OCI-LY3 (cell line): Measurements from ENCODE around the gene SNX25.

Experiments
- H2AFZ ChIP-seq: fragments of 200-600, 300-600 bp; shearing (Covaris generic); 2 replicates; pipeline ENCODE4 v1.6.0; 2014; ENCODE audit warnings: antibody characterized with exemption, low read depth, low read length
- H3K27ac ChIP-seq: fragments of 200-600, 300-600 bp; sonication (generic); 2 replicates; pipeline ENCODE4 v1.5.1; 2014; ENCODE audit warnings: mild to moderate bottlenecking, low read length, moderate library complexity, mixed read lengths
- H3K27me3 ChIP-seq: fragments of 200-600, 300-600 bp; sonication (generic); 2 replicates; pipeline ENCODE4 v1.6.1; 2014; ENCODE audit warnings: low read depth, low read length, mixed read lengths
- H3K36me3 ChIP-seq: fragments of 200-600, 300-600 bp; sonication (generic); replicated peaks from 2 replicates; pipeline ENCODE3; 2014; ENCODE audit warnings: low read depth, low read length, mixed read lengths
- H3K4me1 ChIP-seq: fragments of 300-600, 200-600 bp; sonication (generic); 2 replicates; pipeline ENCODE4 v1.6.1; 2014; ENCODE audit warnings: low read length, mixed read lengths
- H3K4me2 ChIP-seq: fragments of 200-600, 300-600 bp; sonication (generic); 2 replicates; pipeline ENCODE4 v1.6.1; 2014; ENCODE audit warnings: low read length, mixed read lengths
- H3K4me3 ChIP-seq: fragments of 300-600, 200-600 bp; sonication (generic); 2 replicates; pipeline ENCODE4 v1.5.1; 2014; ENCODE audit warnings: antibody characterized with exemption, mild to moderate bottlenecking, low read length, moderate library complexity
- H3K79me2 ChIP-seq: fragments of 300-600, 200-600 bp; shearing (Covaris generic); 2 replicates; pipeline ENCODE4 v1.6.1; 2014; ENCODE audit warnings: mild to moderate bottlenecking, low read length, mixed read lengths
- H3K9ac ChIP-seq: fragments of 300-600, 200-600 bp; shearing (Covaris generic); 2 replicates; pipeline ENCODE4 v1.6.0; 2014; ENCODE audit warnings: mild to moderate bottlenecking, low read length, moderate library complexity
- H3K9me3 ChIP-seq: fragments of 200-600, 300-600 bp; shearing (Covaris generic); 2 replicates; pipeline ENCODE4 v1.6.1; 2014; ENCODE audit warnings: low read length, mixed read lengths; ENCODE audit not compliant: insufficient read depth
- H4K20me1 ChIP-seq: fragments of 200-600, 300-600 bp; sonication (generic); 2 replicates; pipeline ENCODE4 v1.6.1; 2016; ENCODE audit warnings: low read length, mixed read lengths; ENCODE audit not compliant: insufficient read depth
- EZH2phosphoT487 ChIP-seq: fragments of 200-600 bp; shearing (Covaris generic); IDR thresholded peaks from 2 replicates; pipeline ENCODE4 v1.6.1; 2018; ENCODE audit warnings: antibody characterized with exemption, mixed run types, low read depth
- TF ChIP-seq, protein P1 (sequence below): fragments of 200-600, 300-600 bp; sonication (generic); IDR thresholded peaks from 2 replicates; pipeline ENCODE4 v1.5.1; 2014; ENCODE audit warnings: antibody characterized with exemption, low read length, low read depth

The SNX25 gene

GRCh38 chr4:185221912-185222311 lies 12.5 kb downstream of the SNX25 start:
- H4K20me1 ChIP-seq, result peaks cover 55% of the 10 kb centered on the region

DNA sequence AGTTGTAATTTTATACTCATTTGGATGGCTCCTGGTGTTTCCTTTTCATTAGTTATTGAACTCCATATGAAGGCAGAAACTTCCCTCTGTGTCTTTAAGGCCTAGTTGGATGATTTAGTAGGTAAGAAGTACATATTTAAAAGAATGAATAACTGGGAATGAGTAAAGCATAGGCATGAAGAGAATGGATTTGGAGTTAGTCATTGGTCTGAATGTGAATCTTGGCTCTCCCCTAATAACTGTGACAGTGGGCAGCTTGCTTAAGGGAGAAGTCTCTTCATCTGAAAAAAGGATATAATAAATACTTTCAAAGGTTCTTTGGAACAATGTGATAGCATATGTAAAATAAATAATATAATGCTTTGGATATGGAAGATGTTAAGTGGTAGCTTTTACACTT lies 13.2 kb downstream of the SNX25 start:
- Histone ChIP-seq H3K9me3 (no peaks in the 10 kb centered on the region), H3K27me3 (no peaks in the 10 kb centered on the region), H3K4me2 (no peak overlapping the region), H3K4me1 (peaks cover 9% of the 10 kb centered on the region), H4K20me1 (peaks cover 57% of the 10 kb centered on the region), H2AFZ (no peak overlapping the region), H3K36me3 (no peaks in the 10 kb centered on the region), H3K4me3 (no peak overlapping the region), H3K9ac (no peak overlapping the region), H3K79me2 (peaks cover 87% of the 10 kb centered on the region), H3K27ac (no peak overlapping the region)
- TF ChIP-seq, protein P1, sequence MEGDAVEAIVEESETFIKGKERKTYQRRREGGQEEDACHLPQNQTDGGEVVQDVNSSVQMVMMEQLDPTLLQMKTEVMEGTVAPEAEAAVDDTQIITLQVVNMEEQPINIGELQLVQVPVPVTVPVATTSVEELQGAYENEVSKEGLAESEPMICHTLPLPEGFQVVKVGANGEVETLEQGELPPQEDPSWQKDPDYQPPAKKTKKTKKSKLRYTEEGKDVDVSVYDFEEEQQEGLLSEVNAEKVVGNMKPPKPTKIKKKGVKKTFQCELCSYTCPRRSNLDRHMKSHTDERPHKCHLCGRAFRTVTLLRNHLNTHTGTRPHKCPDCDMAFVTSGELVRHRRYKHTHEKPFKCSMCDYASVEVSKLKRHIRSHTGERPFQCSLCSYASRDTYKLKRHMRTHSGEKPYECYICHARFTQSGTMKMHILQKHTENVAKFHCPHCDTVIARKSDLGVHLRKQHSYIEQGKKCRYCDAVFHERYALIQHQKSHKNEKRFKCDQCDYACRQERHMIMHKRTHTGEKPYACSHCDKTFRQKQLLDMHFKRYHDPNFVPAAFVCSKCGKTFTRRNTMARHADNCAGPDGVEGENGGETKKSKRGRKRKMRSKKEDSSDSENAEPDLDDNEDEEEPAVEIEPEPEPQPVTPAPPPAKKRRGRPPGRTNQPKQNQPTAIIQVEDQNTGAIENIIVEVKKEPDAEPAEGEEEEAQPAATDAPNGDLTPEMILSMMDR, result no peak
- TF ChIP-seq EZH2phosphoT487, result no peak

More at GRCh38 chr4:185221912-185222311, 12.5 kb downstream of the SNX25 start:
- Histone ChIP-seq H3K9ac (no peak overlapping the region), H2AFZ (no peak overlapping the region), H3K79me2 (peaks cover 87% of the 10 kb centered on the region), H3K27ac (no peak overlapping the region), H3K4me1 (peaks cover 9% of the 10 kb centered on the region), H3K9me3 (no peaks in the 10 kb centered on the region), H3K4me3 (no peak overlapping the region), H3K36me3 (no peaks in the 10 kb centered on the region), H3K27me3 (no peaks in the 10 kb centered on the region), H3K4me2 (no peak overlapping the region)
- TF ChIP-seq, protein P1, result no peak
- no peak for TF ChIP-seq EZH2phosphoT487

GRCh38 chr4:185224597-185224996 lies 15.2 kb downstream of the SNX25 start:
- no peak for TF ChIP-seq EZH2phosphoT487
- TF ChIP-seq, protein P1, result no peak
- Histone ChIP-seq H3K27me3 (no peaks in the 10 kb centered on the region), H3K4me1 (peaks cover 4% of the 10 kb centered on the region), H3K9ac (no peak overlapping the region), H3K4me3 (no peak overlapping the region), H3K9me3 (no peaks in the 10 kb centered on the region), H2AFZ (no peak overlapping the region), H3K4me2 (no peak overlapping the region), H3K27ac (no peak overlapping the region), H3K36me3 (no peaks in the 10 kb centered on the region), H3K79me2 (peaks cover 88% of the 10 kb centered on the region), H4K20me1 (peaks cover 62% of the 10 kb centered on the region)

DNA sequence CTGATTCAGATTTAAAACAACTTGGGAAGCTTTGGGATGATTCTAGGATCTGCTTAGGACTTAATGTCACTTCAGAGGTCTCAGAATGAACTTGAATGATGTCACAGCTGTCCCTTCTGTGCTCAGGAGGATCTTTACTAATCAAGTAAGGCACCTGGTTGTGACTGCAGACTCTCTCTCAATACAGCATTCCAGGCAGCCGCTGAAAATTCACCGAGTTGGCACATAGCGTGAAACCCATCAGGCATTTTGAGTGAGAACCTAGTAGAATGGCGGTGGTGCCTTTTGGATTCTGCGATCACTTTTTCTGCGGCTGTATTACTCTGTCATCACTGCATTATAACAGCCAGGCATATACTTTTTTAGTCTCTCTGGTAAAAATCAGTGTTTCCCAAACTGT lies 16.5 kb downstream of the SNX25 start:
- TF ChIP-seq, protein P1, result no peak
- no peak for TF ChIP-seq EZH2phosphoT487
- H3K36me3 ChIP-seq, result no peaks in the 10 kb centered on the region
- H3K27me3 ChIP-seq, result no peaks in the 10 kb centered on the region
- H3K4me2 ChIP-seq, result no peak overlapping the region
- H3K27ac ChIP-seq, result no peak overlapping the region
- H3K9me3 ChIP-seq, result no peaks in the 10 kb centered on the region
- H2AFZ ChIP-seq, result no peak overlapping the region
- H4K20me1 ChIP-seq, result peaks cover 58% of the 10 kb centered on the region
- no peak overlapping the region for H3K4me3 ChIP-seq
- peaks cover 82% of the 10 kb centered on the region for H3K79me2 ChIP-seq
- H3K9ac ChIP-seq, result no peak overlapping the region
- H3K4me1 ChIP-seq, result no peaks in the 10 kb centered on the region
